Endothelial cell of umbilical vein (primary cell): ENCODE results near the gene SH3BP5L. TPM values are rescaled to one million over a fixed set of nuclear protein-coding genes. Genes with fewer than 3 reads are reported as not detected.

Experiments
- BruUV-seq: library from RNA; stranded (reverse); fragments of 400-500 nt; replicated peaks from 2 replicates; lab custom pipeline; 2021; lab: Mats Ljungman, UMichigan
- CTCF ChIA-PET: fragments of 300-600, 350-600 bp; sonication (Branson Sonifier 250); formaldehyde crosslinking; loops from one replicate; lab custom pipeline; 2021; ENCODE audit warnings: antibody characterized with exemption, inconsistent platforms; lab: Charles Lee
- POLR2A ChIA-PET: fragments of 300-600, 350-600 bp; sonication (Branson Sonifier 250); formaldehyde crosslinking; loops from one replicate; lab custom pipeline; 2021; ENCODE audit warnings: antibody characterized with exemption, inconsistent platforms; lab: Charles Lee
- DNase-seq: peaks from one replicate; pipeline ENCODE4 v3.0.0-alpha.2; 2011; ENCODE audit warnings: low read depth, low spot score
- FAIRE-seq: peaks from 2 replicates; lab custom pipeline; 2011; peaks lifted over from hg19 to GRCh38; lab: Jason Lieb, UNC
- H2AFZ ChIP-seq: 2 replicates; pipeline ENCODE4 v1.6.0; 2012; ENCODE audit warnings: low read depth, low read length, control low read depth, inconsistent platforms
- H3K27ac ChIP-seq: 2 replicates; pipeline ENCODE4 v1.5.1; 2011; ENCODE audit warnings: low read depth, mild to moderate bottlenecking, control low read depth, low read length, moderate library complexity; ENCODE audit not compliant: insufficient read depth
- H3K27me3 ChIP-seq, 2 experiments: 2 replicates each; pipeline versions ENCODE4 v1.6.0 to v1.6.1; 2011; ENCODE audit warnings: low read length in 2 of 2, mixed read lengths in 1 of 2; ENCODE audit not compliant: control insufficient read depth in 2 of 2, insufficient read depth in 2 of 2
- H3K36me3 ChIP-seq, 2 experiments: 2 replicates in 1 of 2; 3 replicates in 1 of 2; pipeline ENCODE4 v1.5.1; 2011; ENCODE audit warnings: low read length in 2 of 2, mild to moderate bottlenecking in 1 of 2, moderate library complexity in 1 of 2; ENCODE audit not compliant: control insufficient read depth in 2 of 2, insufficient read depth in 2 of 2; ENCODE audit errors: extremely low read depth in 1 of 2
- H3K4me1 ChIP-seq: 3 replicates; pipeline ENCODE4 v1.5.1; 2011; ENCODE audit warnings: mild to moderate bottlenecking, low read length; ENCODE audit not compliant: control insufficient read depth, insufficient read depth; ENCODE audit errors: extremely low read depth
- H3K4me2 ChIP-seq: 2 replicates; pipeline ENCODE4 v1.6.1; 2011; ENCODE audit warnings: low read length, control low read depth, mixed read lengths; ENCODE audit not compliant: insufficient read depth
- H3K4me3 ChIP-seq, 3 experiments: fragments of 200-600 bp in 1 of 3; sonication (generic), shearing (Covaris generic) in 1 of 3; replicated peaks in 1 of 3; 2 replicates each; pipeline ENCODE4 v1.5.1; 2011 to 2016; ENCODE audit warnings: control low read depth in 3 of 3, low read length in 3 of 3, mild to moderate bottlenecking in 2 of 3, inconsistent platforms in 1 of 3, low read depth in 1 of 3, moderate library complexity in 1 of 3; ENCODE audit not compliant: insufficient read depth in 1 of 3
- H3K79me2 ChIP-seq: 2 replicates; pipeline ENCODE4 v1.6.0; 2012; ENCODE audit warnings: low read length, inconsistent platforms; ENCODE audit not compliant: control insufficient read depth, insufficient read depth
- H3K9ac ChIP-seq: replicated peaks from 2 replicates; pipeline ENCODE3; 2011; ENCODE audit warnings: low read length, control low read depth; ENCODE audit not compliant: insufficient read depth; ENCODE audit errors: extremely low read depth
- H3K9me1 ChIP-seq: replicated peaks from 3 replicates; pipeline ENCODE4 v1.6.0; 2011; ENCODE audit warnings: mild to moderate bottlenecking, low read length; ENCODE audit not compliant: control insufficient read depth, insufficient read depth; ENCODE audit errors: extremely low read depth
- H3K9me3 ChIP-seq: replicated peaks from 2 replicates; pipeline ENCODE4 v1.5.1; 2012; ENCODE audit warnings: low read length, inconsistent platforms; ENCODE audit not compliant: control insufficient read depth, insufficient read depth
- H4K20me1 ChIP-seq: replicated peaks from 2 replicates; pipeline ENCODE3; 2011; ENCODE audit warnings: mild to moderate bottlenecking, low read length; ENCODE audit not compliant: control insufficient read depth, insufficient read depth; ENCODE audit errors: extremely low read depth
- CTCF ChIP-seq, 2 donors: IDR thresholded peaks; 1 replicate in 1 of 2; 2 replicates in 1 of 2; pipeline ENCODE4 v1.5.1; 2011; ENCODE audit warnings: low read length in 2 of 2, mild to moderate bottlenecking in 2 of 2, moderate library complexity in 2 of 2, control low read depth in 1 of 2, inconsistent platforms in 1 of 2, low read depth in 1 of 2; ENCODE audit not compliant: insufficient read depth in 1 of 2; ENCODE audit errors: extremely low read depth in 1 of 2
- EZH2 ChIP-seq: IDR thresholded peaks from 2 replicates; pipeline ENCODE4 v1.6.1; 2012; ENCODE audit warnings: borderline replicate concordance, low read depth, mild to moderate bottlenecking, moderate library complexity, low read length, inconsistent platforms; ENCODE audit not compliant: severe bottlenecking
- FOS ChIP-seq: IDR thresholded peaks from 2 replicates; pipeline ENCODE4 v1.6.1; 2011; ENCODE audit warnings: mild to moderate bottlenecking, low read length, moderate library complexity, borderline replicate concordance; ENCODE audit not compliant: insufficient read depth
- GATA2 ChIP-seq: IDR thresholded peaks from 2 replicates; pipeline ENCODE4 v1.7.0; 2011; ENCODE audit warnings: low read depth, mild to moderate bottlenecking, moderate library complexity, mixed read lengths, low read length; ENCODE audit not compliant: insufficient read length, insufficient read depth
- JUN ChIP-seq: IDR thresholded peaks from 2 replicates; pipeline ENCODE4 v1.6.1; 2011; ENCODE audit warnings: borderline replicate concordance, low read depth; ENCODE audit not compliant: insufficient read length, insufficient read depth
- MYC ChIP-seq: IDR thresholded peaks from one replicate; pipeline ENCODE4 v1.6.1; 2011; ENCODE audit warnings: mild to moderate bottlenecking, low read depth, low read length
- POLR2A ChIP-seq: IDR thresholded peaks from 2 replicates; pipeline ENCODE4 v1.6.1; 2012; ENCODE audit warnings: low read depth, mild to moderate bottlenecking, control low read depth, low read length
- POLR2AphosphoS5 ChIP-seq: IDR thresholded peaks from 2 replicates; pipeline ENCODE4 v1.6.1; 2012; ENCODE audit warnings: low read depth, mild to moderate bottlenecking, control low read depth, low read length, moderate library complexity; ENCODE audit not compliant: insufficient read depth
- dilution Hi-C: fragments of 300-500 bp; cut with MboI; formaldehyde crosslinking; loops from one replicate; pipeline ENCODE4 v1.15.0; 2019; ENCODE audit warnings: low sequenced_read_pairs; ENCODE audit not compliant: extremely low pct_ligation_motif_present
- intact Hi-C: fragments of 100-400 bp; cut with micrococcal nuclease; formaldehyde crosslinking; loops from one replicate; pipeline ENCODE4 v1.10.0; 2022
- polyA plus RNA-seq, 4 experiments: library from polyadenylated mRNA; depleted of rRNA in 3 of 4; stranded (reverse) in 3 of 4; unstranded in 1 of 4; fragments of >200 nt; gene quantifications; 2 replicates each; pipeline versions ENCODE4 v1.2.1 to v1.2.3, GENCODE V29; 2011 to 2012; ENCODE audit warnings: missing spikeins in 1 of 4
- total RNA-seq: library from RNA; stranded (reverse); gene quantifications from 2 replicates; pipeline ENCODE4 v1.2.3, GENCODE V29; 2021

Gene SH3BP5L
- total and polyA plus RNA-seq, 2 donors (not counting 3 experiments of a cell fraction or from before 2014, with no cell fraction given): 24.7 TPM

- H3K4me1 ChIP-seq: peaks cover 18% of the 10 kb centered on the region
- intact Hi-C loops (no loop called here), dilution Hi-C loops (no loop called here)
- peaks cover under 1 to 2% of the 10 kb centered on the region in 2 experiments for H3K27me3 ChIP-seq
- DNase-seq: no peak
- H3K9me1 ChIP-seq: no peaks in the 10 kb centered on the region
- TF ChIP-seq EZH2: no peak
- TF ChIP-seq POLR2AphosphoS5: no peak
- TF ChIP-seq MYC: no peak
- TF ChIP-seq CTCF (IDR thresholded peaks at IDR 0.05; ENCODE audit: extremely low read depth in 1 of 2, insufficient read depth in 1 of 2, low read depth in 1 of 2, low read length in 2 of 2): no peak
- no peak for TF ChIP-seq GATA2
- TF ChIP-seq POLR2A: no peak
- no peak for TF ChIP-seq JUN
- TF ChIP-seq FOS: no peak
- no peaks in the 10 kb centered on the region for H3K9me3 ChIP-seq
- CTCF ChIA-PET: no interaction called here
- no peak overlapping the region for H2AFZ ChIP-seq
- FAIRE-seq: no peak
- H3K9ac ChIP-seq: no peak overlapping the region
- H3K27ac ChIP-seq: no peak overlapping the region
- BruUV-seq: no TSS peak
- H3K4me2 ChIP-seq: peak overlapping the region; percentile 82
- H3K4me3 ChIP-seq: no peak overlapping the region
- peaks cover 0 to 5% of the 10 kb centered on the region in 2 experiments for H3K36me3 ChIP-seq
- H4K20me1 ChIP-seq: no peaks in the 10 kb centered on the region
- POLR2A ChIA-PET: no interaction called here
- H3K79me2 ChIP-seq: peaks cover 10% of the 10 kb centered on the region
These were observed 31.5 kb upstream of the SH3BP5L start for GRCh38 chr1:248857201-248857600.
